Activated CD4-positive, alpha-beta T cell treated with anti-CD3 and anti-CD28 coated beads for 48 hours (primary cell): ENCODE data around the gene AP2A2.

Source experiments
- DNase-seq: peaks from one replicate; pipeline ENCODE4 v3.0.0-alpha.2; 2020

AP2A2 gene

GRCh38 chr11:1017269-1018005, 91.8 kb downstream of the AP2A2 start:
- no peak for DNase-seq

- no peak for DNase-seq
These were observed 92.4 kb downstream of the AP2A2 start for GRCh38 chr11:1018091-1018490.

GRCh38 chr11:1019321-1019910, 93.7 kb downstream of the AP2A2 start:
- no peak for DNase-seq

- no peak for DNase-seq
These were observed 94.7 kb downstream of the AP2A2 start for GRCh38 chr11:1020211-1020905.

- no peak for DNase-seq
These were observed 96.7 kb downstream of the AP2A2 start for GRCh38 chr11:1022411-1022810.

GRCh38 chr11:1022908-1023810, 97.5 kb downstream of the AP2A2 start:
- DNase-seq, result no peak

GRCh38 chr11:1023811-1024596, 98.3 kb downstream of the AP2A2 start:
- DNase-seq, result no peak

- DNase-seq, result no peak
These were observed 99.1 kb downstream of the AP2A2 start for GRCh38 chr11:1024597-1025409.

GRCh38 chr11:1025410-1026162, 99.9 kb downstream of the AP2A2 start:
- no peak for DNase-seq

- no peak for DNase-seq
These were observed 100.4 kb downstream of the AP2A2 start for GRCh38 chr11:1026163-1026450.

GRCh38 chr11:1026641-1027482, 101.2 kb downstream of the AP2A2 start:
- no peak for DNase-seq

GRCh38 chr11:1027483-1028290, 102.0 kb downstream of the AP2A2 start:
- DNase-seq, result no peak

GRCh38 chr11:1028291-1028540, 102.5 kb downstream of the AP2A2 start:
- DNase-seq, result no peak

GRCh38 chr11:1028616-1029015, 102.9 kb downstream of the AP2A2 start:
- DNase-seq, result no peak

GRCh38 chr11:1029051-1029450, 103.4 kb downstream of the AP2A2 start:
- DNase-seq, result no peak

- DNase-seq, result no peak
These were observed 104.0 kb downstream of the AP2A2 start for GRCh38 chr11:1029654-1030053.

- DNase-seq, result no peak
These were observed 104.4 kb downstream of the AP2A2 start for GRCh38 chr11:1030086-1030485.

- no peak for DNase-seq
These were observed 104.9 kb downstream of the AP2A2 start for GRCh38 chr11:1030556-1030955.
